Transverse colon (tissue), 3 donors: ENCODE measurements around the gene GAGE12E.
"Not testable (repeated sequence)": the region's sequence is repeated elsewhere in the genome, so short reads cannot be mapped to it uniquely, and the experiment has no call there.

Experiments
- CTCF ChIP-seq, 5 experiments: fragments of 200-600 bp in 3 of 5; fragments of 450-650 bp in 2 of 5; sonication (generic) in 3 of 5; IDR thresholded peaks; 1 replicate in 2 of 5; 2 replicates in 3 of 5; pipeline ENCODE4 v1.5.1; 2016 to 2017; ENCODE audit warnings: antibody characterized with exemption in 5 of 5, inconsistent platforms in 3 of 5, mild to moderate bottlenecking in 2 of 5, moderate library complexity in 1 of 5
- POLR2A ChIP-seq: fragments of 450-650 bp; IDR thresholded peaks from one replicate; pipeline ENCODE4 v1.6.1; 2016; ENCODE audit warnings: antibody characterized with exemption, mild to moderate bottlenecking, moderate library complexity

GRCh38 chrX:49550989-49551388 lies at the start of gene GAGE12E:
- TF ChIP-seq CTCF (IDR thresholded peaks at IDR 0.05); POLR2A: not testable (repeated sequence)
